Endothelial cell of umbilical vein (primary cell): ENCODE measurements around the gene SFMBT1.

Experiments used
- EZH2 ChIP-seq: IDR thresholded peaks from 2 replicates; pipeline ENCODE4 v1.6.1; 2012; ENCODE audit warnings: borderline replicate concordance, low read depth, mild to moderate bottlenecking, moderate library complexity, low read length, inconsistent platforms; ENCODE audit not compliant: severe bottlenecking
- JUN ChIP-seq: IDR thresholded peaks from 2 replicates; pipeline ENCODE4 v1.6.1; 2011; ENCODE audit warnings: borderline replicate concordance, low read depth; ENCODE audit not compliant: insufficient read length, insufficient read depth
- TF ChIP-seq, protein P1 (sequence below), 2 donors: IDR thresholded peaks; 1 replicate in 1 of 2; 2 replicates in 1 of 2; pipeline ENCODE4 v1.5.1; 2011; ENCODE audit warnings: low read length in 2 of 2, mild to moderate bottlenecking in 2 of 2, moderate library complexity in 2 of 2, control low read depth in 1 of 2, inconsistent platforms in 1 of 2, low read depth in 1 of 2; ENCODE audit not compliant: insufficient read depth in 1 of 2; ENCODE audit errors: extremely low read depth in 1 of 2
- TF ChIP-seq, protein P2 (sequence below): IDR thresholded peaks from 2 replicates; pipeline ENCODE4 v1.6.1; 2011; ENCODE audit not compliant: insufficient read depth, insufficient read length

DNA sequence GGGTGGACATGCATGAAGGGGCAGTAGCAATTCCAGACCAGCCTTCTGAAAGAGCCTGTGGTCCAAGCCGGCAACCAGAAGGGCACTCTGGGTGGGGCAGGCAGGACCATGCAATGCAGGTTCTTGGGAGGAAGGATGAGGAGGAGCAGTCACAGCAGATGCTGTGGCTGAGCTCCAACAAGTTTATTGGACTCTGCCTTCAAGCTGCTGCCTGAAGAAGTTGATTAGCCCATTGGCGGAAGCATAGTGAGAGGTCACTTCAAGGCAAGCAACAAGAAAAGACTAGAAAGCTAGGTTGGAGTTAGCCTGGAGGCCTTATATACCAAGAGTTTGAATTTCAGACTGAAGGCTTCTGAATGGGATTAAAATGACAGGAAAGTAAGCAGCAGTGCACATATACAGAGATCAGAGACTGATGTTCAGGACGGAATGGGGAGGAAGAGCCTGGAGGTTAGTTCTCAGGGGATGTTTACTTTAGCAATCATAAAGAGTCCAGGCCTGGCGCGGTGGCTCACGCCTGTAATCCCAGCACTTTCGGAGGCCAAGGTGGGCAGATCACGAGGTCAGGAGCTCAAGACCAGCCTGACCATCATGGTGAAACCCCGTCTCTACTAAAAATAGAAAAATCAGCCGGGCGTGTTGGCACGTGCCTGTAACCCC lies 39.9 kb downstream of the SFMBT1 start:
- TF ChIP-seq EZH2 (no peak), JUN (no peak)
- TF ChIP-seq, protein P1, sequence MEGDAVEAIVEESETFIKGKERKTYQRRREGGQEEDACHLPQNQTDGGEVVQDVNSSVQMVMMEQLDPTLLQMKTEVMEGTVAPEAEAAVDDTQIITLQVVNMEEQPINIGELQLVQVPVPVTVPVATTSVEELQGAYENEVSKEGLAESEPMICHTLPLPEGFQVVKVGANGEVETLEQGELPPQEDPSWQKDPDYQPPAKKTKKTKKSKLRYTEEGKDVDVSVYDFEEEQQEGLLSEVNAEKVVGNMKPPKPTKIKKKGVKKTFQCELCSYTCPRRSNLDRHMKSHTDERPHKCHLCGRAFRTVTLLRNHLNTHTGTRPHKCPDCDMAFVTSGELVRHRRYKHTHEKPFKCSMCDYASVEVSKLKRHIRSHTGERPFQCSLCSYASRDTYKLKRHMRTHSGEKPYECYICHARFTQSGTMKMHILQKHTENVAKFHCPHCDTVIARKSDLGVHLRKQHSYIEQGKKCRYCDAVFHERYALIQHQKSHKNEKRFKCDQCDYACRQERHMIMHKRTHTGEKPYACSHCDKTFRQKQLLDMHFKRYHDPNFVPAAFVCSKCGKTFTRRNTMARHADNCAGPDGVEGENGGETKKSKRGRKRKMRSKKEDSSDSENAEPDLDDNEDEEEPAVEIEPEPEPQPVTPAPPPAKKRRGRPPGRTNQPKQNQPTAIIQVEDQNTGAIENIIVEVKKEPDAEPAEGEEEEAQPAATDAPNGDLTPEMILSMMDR (IDR thresholded peaks at IDR 0.05; ENCODE audit: extremely low read depth in 1 of 2, insufficient read depth in 1 of 2, low read depth in 1 of 2, low read length in 2 of 2) = no peak
- TF ChIP-seq, protein P2, sequence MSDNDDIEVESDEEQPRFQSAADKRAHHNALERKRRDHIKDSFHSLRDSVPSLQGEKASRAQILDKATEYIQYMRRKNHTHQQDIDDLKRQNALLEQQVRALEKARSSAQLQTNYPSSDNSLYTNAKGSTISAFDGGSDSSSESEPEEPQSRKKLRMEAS = no peak
